Measurements from ENCODE around the gene TFB1M.
"Not testable (repeated sequence)": the region's sequence is repeated elsewhere in the genome, so short reads cannot be mapped to it uniquely, and the experiment has no call there.

Gene TFB1M

DNA sequence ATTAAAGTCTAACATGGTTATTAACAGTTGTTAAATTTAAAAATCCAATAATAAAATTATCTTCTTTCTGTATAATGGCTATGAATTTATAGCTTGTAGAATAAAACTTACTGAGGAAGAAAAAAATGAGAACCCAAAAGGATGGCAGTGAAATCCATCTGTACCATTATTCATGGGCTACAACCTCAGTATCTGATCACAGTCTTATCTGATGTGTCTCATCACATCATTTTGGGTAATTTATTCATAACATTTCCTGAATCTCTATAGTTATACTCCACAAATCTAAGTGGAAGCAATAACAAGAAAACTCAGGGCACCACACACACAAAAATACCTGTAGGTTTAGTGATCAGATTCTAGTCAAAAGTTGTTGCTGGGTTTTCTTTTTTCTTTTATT, 43.1 kb downstream of the TFB1M start:
- TF ChIP-seq, protein P1, sequence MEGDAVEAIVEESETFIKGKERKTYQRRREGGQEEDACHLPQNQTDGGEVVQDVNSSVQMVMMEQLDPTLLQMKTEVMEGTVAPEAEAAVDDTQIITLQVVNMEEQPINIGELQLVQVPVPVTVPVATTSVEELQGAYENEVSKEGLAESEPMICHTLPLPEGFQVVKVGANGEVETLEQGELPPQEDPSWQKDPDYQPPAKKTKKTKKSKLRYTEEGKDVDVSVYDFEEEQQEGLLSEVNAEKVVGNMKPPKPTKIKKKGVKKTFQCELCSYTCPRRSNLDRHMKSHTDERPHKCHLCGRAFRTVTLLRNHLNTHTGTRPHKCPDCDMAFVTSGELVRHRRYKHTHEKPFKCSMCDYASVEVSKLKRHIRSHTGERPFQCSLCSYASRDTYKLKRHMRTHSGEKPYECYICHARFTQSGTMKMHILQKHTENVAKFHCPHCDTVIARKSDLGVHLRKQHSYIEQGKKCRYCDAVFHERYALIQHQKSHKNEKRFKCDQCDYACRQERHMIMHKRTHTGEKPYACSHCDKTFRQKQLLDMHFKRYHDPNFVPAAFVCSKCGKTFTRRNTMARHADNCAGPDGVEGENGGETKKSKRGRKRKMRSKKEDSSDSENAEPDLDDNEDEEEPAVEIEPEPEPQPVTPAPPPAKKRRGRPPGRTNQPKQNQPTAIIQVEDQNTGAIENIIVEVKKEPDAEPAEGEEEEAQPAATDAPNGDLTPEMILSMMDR (IDR thresholded peaks at IDR 0.05; ENCODE audit: insufficient read depth, low read depth, low read length, missing control alignments): no peak
- no peak for DNase-seq (ENCODE audit: low read depth)
- no peak overlapping the region for H3K4me3 ChIP-seq (ENCODE audit: low read depth, low read length)

DNA sequence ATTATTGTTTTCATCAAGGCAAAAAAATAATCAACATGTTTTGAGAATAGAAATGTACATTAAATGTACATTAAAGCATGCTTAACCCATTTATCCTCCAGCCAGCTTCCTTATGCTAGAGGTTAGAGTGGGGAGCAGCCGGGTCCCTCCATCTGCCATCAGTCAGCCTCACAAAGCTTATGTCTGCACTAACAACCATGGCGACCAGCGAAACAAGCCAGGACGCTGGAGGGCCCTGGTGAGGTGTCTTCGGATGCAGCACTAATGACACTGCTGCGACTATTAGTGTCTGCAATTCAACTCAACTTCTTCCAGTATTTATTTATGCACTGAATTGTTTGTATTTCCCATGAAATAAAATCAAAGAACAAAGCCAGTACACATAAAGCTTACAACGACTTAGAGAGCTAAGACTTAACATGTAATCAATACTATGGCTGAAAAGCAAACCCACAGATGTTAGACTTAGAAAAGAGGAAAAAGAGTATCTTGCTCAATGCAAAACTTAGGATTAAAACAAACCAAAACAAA, 43.7 kb downstream of the TFB1M start:
- no peak for DNase-seq (ENCODE audit: low read depth)

DNA sequence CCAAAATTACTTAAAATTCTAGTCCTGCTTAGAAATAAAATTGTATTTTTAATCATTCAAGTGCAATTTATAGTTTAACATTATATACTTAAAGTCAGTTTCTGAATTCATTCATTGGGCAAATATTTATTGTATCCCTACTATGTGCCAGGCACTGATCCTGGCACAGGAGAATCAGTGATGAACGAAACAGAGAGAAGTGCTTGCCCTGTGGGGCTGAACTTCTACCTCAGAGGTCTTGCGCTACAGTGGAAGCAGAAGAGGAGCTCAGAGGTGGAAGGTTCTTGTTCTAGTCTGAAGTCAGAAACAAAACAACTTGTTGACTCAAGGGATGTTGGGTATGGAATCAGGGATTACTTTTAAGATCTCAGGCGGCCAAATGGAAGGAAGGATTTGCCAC, 44.5 kb downstream of the TFB1M start:
- H3K4me3 ChIP-seq (ENCODE audit: low read depth, low read length): no peak overlapping the region
- TF ChIP-seq, protein P1 (IDR thresholded peaks at IDR 0.05; ENCODE audit: insufficient read depth, low read depth, low read length, missing control alignments): no peak
- no peak for DNase-seq (ENCODE audit: low read depth)

More for the DNA sequence above, 43.7 kb downstream of the TFB1M start:
- no peak overlapping the region for H3K4me3 ChIP-seq (ENCODE audit: low read depth, low read length)
- TF ChIP-seq, protein P1 (IDR thresholded peaks at IDR 0.05; ENCODE audit: insufficient read depth, low read depth, low read length, missing control alignments): no peak

DNA sequence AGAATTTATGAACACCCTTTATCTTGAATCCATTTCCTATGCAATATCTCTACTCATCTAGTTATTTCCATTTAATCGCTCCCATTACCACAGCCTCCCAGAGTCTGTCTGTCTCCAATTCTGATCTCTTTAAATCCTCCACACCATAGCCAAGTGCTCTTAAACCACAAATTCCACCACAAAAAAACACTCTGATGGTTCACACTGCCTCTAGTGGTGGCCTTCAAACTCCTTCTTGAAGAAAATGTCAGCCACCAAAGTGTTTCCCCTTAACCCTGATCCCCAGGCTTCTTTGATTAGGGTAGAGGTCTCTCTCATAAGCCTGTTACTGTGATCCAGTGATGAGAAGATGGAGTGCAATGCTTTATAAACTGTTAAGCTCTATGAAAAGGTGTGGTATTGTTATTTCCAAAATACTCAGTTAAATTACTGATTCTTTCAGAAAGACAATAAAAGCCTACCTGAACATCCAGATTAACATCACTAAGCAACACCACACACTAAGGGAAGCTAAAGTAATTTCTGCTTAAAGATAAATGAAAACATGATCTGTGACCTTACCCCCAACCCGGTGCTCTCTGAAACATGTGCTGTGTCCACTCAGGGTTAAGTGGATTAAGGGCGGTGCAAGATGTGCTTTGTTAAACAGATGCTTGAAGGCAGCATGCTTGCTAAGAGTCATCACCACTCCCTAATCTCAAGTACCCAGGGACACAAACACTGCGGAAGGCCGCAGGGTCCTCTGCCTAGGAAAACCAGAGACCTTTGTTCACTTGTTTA, 46.0 kb downstream of the TFB1M start:
- TF ChIP-seq, protein P1 (IDR thresholded peaks at IDR 0.05; ENCODE audit: insufficient read depth, low read depth, low read length, missing control alignments): peak; percentile 46
- DNase-seq (ENCODE audit: low read depth): peak; percentile 48

DNA sequence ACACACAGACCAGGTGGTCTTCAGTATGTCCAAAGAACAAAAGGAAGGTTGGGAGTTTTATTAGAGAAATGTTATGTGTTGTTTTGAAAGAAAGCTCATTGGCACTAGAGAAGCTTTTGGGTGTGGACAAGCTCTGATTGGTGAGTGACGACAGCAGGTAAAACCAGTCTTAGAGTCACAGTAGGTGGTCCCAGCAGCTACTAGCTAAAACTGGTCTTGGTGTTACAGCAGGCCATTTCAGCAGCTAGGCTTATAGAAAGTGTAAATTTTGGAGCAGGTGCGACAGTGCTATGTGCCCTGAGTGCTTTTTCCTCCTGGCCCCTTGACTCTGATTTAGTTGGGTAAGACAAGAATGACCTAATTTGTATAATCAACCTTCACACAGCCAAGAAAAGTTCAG, 46.9 kb downstream of the TFB1M start:
- H3K4me3 ChIP-seq (ENCODE audit: low read depth, low read length): no peak overlapping the region
- TF ChIP-seq, protein P1 (IDR thresholded peaks at IDR 0.05; ENCODE audit: insufficient read depth, low read depth, low read length, missing control alignments): no peak
- no peak for DNase-seq (ENCODE audit: low read depth)

More for the DNA sequence above, 46.0 kb downstream of the TFB1M start:
- not testable (repeated sequence) for H3K4me3 ChIP-seq (ENCODE audit: low read depth, low read length)

DNA sequence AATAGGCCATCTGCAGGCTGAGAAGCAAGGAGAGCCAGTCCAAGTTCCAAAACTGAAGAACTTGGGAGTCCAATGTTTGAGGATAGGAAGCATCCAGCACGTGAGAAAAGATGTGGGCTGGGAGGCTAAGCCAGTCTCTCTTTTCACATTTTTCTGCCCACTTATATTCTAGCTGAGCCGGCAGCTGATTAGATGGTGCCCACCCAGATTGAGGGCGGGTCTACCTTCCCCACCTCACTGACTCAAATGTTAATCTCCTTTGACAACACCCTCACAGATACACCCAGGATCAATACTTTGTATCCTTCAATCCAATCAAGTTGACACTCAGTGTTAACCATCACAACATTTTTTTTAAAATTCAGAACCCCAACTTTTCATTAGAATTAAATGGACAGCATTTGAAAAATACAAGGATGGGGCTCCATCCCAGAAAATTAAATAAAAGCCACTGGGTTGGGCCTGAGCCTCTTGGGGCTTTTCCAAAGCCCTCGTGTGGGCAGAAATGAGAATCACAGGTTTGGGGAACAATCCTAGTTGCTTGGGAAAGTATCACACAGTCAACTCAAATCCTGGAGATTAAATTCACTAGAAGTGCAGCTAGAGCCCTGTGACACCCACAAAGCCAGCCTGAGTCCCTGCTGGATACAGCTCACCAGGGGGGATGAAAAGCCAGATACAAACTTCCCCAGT, 48.3 kb downstream of the TFB1M start:
- no peak for DNase-seq (ENCODE audit: low read depth)
- TF ChIP-seq, protein P1 (IDR thresholded peaks at IDR 0.05; ENCODE audit: insufficient read depth, low read depth, low read length, missing control alignments): no peak
- H3K4me3 ChIP-seq (ENCODE audit: low read depth, low read length): no peak overlapping the region
